ENCODE measurements around the gene ZNF275.
A peak's percentile ranks its signal among the peaks of the same experiment; 100 is the strongest.

The ZNF275 gene

GRCh38 chrX:153396320-153397195 lies 62.6 kb downstream of the ZNF275 start:
- no peak overlapping the region for H3K27ac ChIP-seq
- no peaks in the 10 kb centered on the region for H3K36me3 ChIP-seq
- peaks cover 6% of the 10 kb centered on the region for H3K9me3 ChIP-seq (ENCODE audit: severe bottlenecking)
- no peak overlapping the region for H3K4me3 ChIP-seq (ENCODE audit: low read depth, low read length)
- DNase-seq = no peak
- TF ChIP-seq, protein P1, sequence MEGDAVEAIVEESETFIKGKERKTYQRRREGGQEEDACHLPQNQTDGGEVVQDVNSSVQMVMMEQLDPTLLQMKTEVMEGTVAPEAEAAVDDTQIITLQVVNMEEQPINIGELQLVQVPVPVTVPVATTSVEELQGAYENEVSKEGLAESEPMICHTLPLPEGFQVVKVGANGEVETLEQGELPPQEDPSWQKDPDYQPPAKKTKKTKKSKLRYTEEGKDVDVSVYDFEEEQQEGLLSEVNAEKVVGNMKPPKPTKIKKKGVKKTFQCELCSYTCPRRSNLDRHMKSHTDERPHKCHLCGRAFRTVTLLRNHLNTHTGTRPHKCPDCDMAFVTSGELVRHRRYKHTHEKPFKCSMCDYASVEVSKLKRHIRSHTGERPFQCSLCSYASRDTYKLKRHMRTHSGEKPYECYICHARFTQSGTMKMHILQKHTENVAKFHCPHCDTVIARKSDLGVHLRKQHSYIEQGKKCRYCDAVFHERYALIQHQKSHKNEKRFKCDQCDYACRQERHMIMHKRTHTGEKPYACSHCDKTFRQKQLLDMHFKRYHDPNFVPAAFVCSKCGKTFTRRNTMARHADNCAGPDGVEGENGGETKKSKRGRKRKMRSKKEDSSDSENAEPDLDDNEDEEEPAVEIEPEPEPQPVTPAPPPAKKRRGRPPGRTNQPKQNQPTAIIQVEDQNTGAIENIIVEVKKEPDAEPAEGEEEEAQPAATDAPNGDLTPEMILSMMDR (IDR thresholded peaks at IDR 0.05; ENCODE audit: low read depth, low read length) = no peak
- H3K27me3 ChIP-seq (ENCODE audit: insufficient read depth, low read depth, severe bottlenecking) = peaks cover 70% of the 10 kb centered on the region

DNA sequence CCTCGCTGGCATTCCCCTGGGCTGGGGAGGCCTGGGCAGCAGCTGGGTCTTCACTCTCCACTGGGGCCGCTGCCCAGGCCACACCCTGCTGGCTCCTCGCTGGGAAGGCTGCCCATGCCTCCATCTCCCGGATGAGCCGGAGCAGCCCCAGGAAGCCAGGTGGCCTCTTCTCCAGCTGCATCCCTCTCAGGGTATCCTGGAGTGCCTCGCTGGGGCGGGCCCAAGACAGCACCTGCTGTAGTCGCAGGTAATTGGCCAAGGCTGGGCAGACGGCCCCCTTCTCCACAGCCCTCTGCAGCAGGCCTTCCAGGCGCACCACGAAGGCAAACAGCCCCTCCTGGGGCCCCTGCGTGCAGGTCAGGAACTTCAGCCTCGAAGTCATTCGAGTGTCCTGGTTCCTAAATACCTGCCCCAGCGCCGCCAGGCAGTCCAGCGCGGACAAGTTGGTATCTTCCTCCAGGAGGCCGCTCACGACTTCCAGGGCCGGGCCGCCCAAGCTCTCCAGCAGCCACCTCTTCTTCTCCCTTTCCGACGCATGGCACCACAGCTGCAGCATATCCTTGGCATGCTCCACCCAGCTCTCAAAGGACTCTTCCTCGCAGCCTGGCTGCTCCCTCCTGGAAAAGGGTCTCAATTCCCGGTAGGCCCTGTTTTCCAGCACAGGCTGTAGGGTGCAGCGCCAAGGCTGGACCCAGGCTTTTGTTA lies 63.5 kb downstream of the ZNF275 start:
- H3K4me3 ChIP-seq (ENCODE audit: low read depth, low read length) = no peak overlapping the region
- H3K27me3 ChIP-seq (ENCODE audit: insufficient read depth, low read depth, severe bottlenecking) = peaks cover 73% of the 10 kb centered on the region
- no peak overlapping the region for H3K27ac ChIP-seq
- no peak for DNase-seq
- H3K9me3 ChIP-seq (ENCODE audit: severe bottlenecking) = peaks cover 2% of the 10 kb centered on the region
- no peaks in the 10 kb centered on the region for H3K36me3 ChIP-seq
- TF ChIP-seq, protein P1 (IDR thresholded peaks at IDR 0.05; ENCODE audit: low read depth, low read length) = no peak

GRCh38 chrX:153398275-153398960 lies 64.5 kb downstream of the ZNF275 start:
- DNase-seq = no peak
- TF ChIP-seq, protein P1 (IDR thresholded peaks at IDR 0.05; ENCODE audit: low read depth, low read length) = no peak
- H3K27me3 ChIP-seq (ENCODE audit: insufficient read depth, low read depth, severe bottlenecking) = peaks cover 76% of the 10 kb centered on the region
- H3K27ac ChIP-seq = no peak overlapping the region
- peaks cover 2% of the 10 kb centered on the region for H3K9me3 ChIP-seq (ENCODE audit: severe bottlenecking)
- no peak overlapping the region for H3K4me3 ChIP-seq (ENCODE audit: low read depth, low read length)
- H3K36me3 ChIP-seq = no peaks in the 10 kb centered on the region

DNA sequence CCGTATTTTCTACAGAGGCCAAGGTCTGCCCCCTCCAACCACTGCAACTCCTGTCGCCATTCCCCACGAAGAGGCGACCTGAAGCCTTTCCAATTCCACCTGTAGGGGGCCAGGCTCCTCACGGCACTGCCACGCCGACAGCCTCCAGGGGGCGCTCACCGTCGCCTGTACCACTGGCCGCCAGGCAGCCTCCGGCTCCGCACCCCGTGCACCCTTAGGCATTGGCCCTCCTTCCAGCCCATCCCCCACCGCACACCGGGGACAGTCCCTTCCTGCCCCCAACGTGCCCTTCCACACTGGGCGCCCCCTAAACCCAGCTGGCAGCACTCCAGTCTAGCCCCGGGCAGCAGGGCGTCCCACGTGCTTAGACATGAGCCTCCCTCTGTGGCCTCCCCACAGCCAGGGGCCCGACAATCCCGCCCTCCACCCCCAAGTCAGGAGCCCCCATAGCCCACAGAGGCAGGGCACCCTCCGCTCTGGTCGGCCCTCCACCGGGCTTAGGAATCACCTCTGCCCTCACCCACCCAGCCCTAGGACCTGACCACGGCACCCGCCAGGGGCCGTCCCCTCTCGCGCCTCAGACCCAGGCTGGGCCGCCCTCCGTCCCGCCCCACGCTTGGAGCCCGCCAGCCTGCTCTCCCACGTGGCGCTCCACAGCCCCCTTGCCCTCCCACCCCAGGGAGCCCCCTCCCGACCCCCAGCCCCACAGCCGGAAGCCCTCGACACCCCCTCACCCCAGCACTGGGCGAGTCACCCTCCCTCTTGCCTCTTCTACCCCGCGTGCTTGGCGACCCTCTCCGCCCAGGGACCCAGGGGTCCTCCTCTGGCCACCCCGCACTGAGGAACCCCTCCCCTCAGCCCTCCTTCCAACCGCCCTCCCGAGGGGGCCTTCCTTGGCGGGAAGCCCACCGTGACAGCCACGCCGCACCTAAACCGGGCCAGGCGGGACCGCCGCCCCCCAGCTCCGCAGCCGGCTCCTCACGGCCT lies 66.5 kb downstream of the ZNF275 start:
- Histone ChIP-seq H3K27me3 (ENCODE audit: insufficient read depth, low read depth, severe bottlenecking) (peaks cover 76% of the 10 kb centered on the region), H3K27ac (no peak overlapping the region), H3K36me3 (no peaks in the 10 kb centered on the region), H3K4me3 (ENCODE audit: low read depth, low read length) (no peak overlapping the region), H3K9me3 (ENCODE audit: severe bottlenecking) (peaks cover 2% of the 10 kb centered on the region)
- TF ChIP-seq, protein P1 (IDR thresholded peaks at IDR 0.05; ENCODE audit: low read depth, low read length) = peak; percentile 100
- DNase-seq = peak; percentile 82

- TF ChIP-seq, protein P1 (IDR thresholded peaks at IDR 0.05; ENCODE audit: low read depth, low read length) = no peak
- no peak within 1 kb of the TSS for H3K27ac ChIP-seq
- H3K36me3 ChIP-seq = no peaks in the 10 kb centered on the region
- H3K4me3 ChIP-seq (ENCODE audit: low read depth, low read length) = no peak within 1 kb of the TSS
- H3K9me3 ChIP-seq (ENCODE audit: severe bottlenecking) = peaks cover 2% of the 10 kb centered on the region
- no peak for DNase-seq
- peaks cover 76% of the 10 kb centered on the region for H3K27me3 ChIP-seq (ENCODE audit: insufficient read depth, low read depth, severe bottlenecking)
Observed at GRCh38 chrX:153401133-153401764, 67.3 kb downstream of the ZNF275 start, which contains the start of gene PNMA6E. PNMA6E (minus strand) TSS chrX:153401350; CDS start chrX:153398849, 2,501 bp downstream.

All from WERI-Rb-1 (cell line).